ENCODE measurements around the gene THSD7A. TPM values are rescaled to one million over a fixed set of nuclear protein-coding genes. Genes with fewer than 3 reads are reported as not detected.

The THSD7A gene
- total and polyA plus RNA-seq, 2 of the 4 experiments (the other 2 are of a cell fraction), result 0.02 to 0.18 TPM

DNA sequence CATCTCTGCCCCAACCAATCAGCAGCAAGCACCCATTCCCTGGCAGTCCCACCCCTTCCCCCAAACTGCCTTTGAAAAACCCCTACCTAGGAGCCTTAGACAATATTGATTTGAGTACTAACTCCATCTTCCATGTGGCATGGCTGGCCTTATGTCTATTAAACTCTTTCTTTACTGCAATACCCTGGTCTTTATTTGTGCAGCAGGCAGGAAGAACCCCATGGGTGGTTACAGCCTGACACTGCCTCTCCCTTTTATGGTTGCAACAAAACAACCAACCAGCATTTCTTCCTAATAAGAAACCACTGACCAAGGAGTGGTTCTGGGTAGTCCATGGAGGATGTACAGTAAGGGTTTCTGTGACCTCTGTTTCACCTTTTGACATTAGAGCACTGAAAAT lies 418.1 kb downstream of the THSD7A start:
- Histone ChIP-seq H3K4me2 (ENCODE audit: low read depth, low read length) (no peak overlapping the region), H3K4me1 (ENCODE audit: control insufficient read depth, insufficient read depth, low read length) (no peaks in the 10 kb centered on the region), H3K23ac (ENCODE audit: low read depth, low read length) (no peak overlapping the region), H2AFZ (replicated peaks; ENCODE audit: low read length, poor library complexity) (no peak overlapping the region), H3K79me1 (ENCODE audit: low read depth in 1 of 2, low read length in 2 of 2) (no peaks in the 10 kb centered on the region), H3K27ac (ENCODE audit: insufficient read depth, low read length) (no peak overlapping the region), H3K14ac (replicated peaks; ENCODE audit: low read depth, low read length) (no peak overlapping the region), H4K20me1 (ENCODE audit: insufficient read depth, low read length) (no peaks in the 10 kb centered on the region), H2BK120ac (ENCODE audit: low read depth, low read length) (no peak overlapping the region), H4K91ac (ENCODE audit: insufficient read depth, low read depth, low read length) (no peak overlapping the region), H3K4me3 (ENCODE audit: insufficient read depth, low read depth, low read length) (no peak overlapping the region), H4K8ac (ENCODE audit: low read depth in 2 of 2, low read length in 2 of 2) (no peak overlapping the region), H4K5ac (ENCODE audit: low read depth, low read length) (no peak overlapping the region), H2BK15ac (ENCODE audit: low read depth, low read length) (no peak overlapping the region), H2AK9ac (replicated peaks; ENCODE audit: low read depth, low read length, poor library complexity) (no peak overlapping the region), H3K4ac (ENCODE audit: low read depth, low read length) (no peak overlapping the region), H3K9me1 (ENCODE audit: insufficient read depth, low read length) (no peaks in the 10 kb centered on the region), H2AK5ac (ENCODE audit: low read depth, low read length) (no peak overlapping the region), H3K9me3 (ENCODE audit: control insufficient read depth, insufficient read depth, low read length) (no peaks in the 10 kb centered on the region), H3K27me3 (ENCODE audit: control insufficient read depth, insufficient read depth, low read length) (no peaks in the 10 kb centered on the region), H2BK20ac (ENCODE audit: low read depth, low read length) (no peak overlapping the region), H3K36me3 (ENCODE audit: control insufficient read depth, insufficient read depth, low read length) (no peaks in the 10 kb centered on the region), H3K18ac (ENCODE audit: low read depth, low read length) (no peak overlapping the region), H3K56ac (ENCODE audit: extremely low read depth, insufficient read depth, low read length) (no peak overlapping the region), H3K9ac (ENCODE audit: low read depth, low read length) (no peak overlapping the region), H2BK5ac (ENCODE audit: low read depth, low read length, poor library complexity, severe bottlenecking) (no peak overlapping the region)
- dilution Hi-C loops (cut with HindIII; ENCODE audit: low sequenced_read_pairs, unreplicated experiment) (no loop called here), in situ Hi-C loops (cut with MboI; ENCODE audit: low sequenced_read_pairs) (no loop called here), intact Hi-C loops (cut with micrococcal nuclease) (no loop called here)
- DNase-seq (no peak), ATAC-seq (ENCODE audit: low read depth) (no peak)
- no peak for TF ChIP-seq CHD1 (IDR thresholded peaks at IDR 0.05; ENCODE audit: low read depth, low read length)
- TF ChIP-seq, protein P1, sequence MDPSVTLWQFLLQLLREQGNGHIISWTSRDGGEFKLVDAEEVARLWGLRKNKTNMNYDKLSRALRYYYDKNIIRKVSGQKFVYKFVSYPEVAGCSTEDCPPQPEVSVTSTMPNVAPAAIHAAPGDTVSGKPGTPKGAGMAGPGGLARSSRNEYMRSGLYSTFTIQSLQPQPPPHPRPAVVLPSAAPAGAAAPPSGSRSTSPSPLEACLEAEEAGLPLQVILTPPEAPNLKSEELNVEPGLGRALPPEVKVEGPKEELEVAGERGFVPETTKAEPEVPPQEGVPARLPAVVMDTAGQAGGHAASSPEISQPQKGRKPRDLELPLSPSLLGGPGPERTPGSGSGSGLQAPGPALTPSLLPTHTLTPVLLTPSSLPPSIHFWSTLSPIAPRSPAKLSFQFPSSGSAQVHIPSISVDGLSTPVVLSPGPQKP (IDR thresholded peaks at IDR 0.05; ENCODE audit: borderline replicate concordance, low read depth, low read length), result no peak
- no peak for TF ChIP-seq MAZ (IDR thresholded peaks at IDR 0.05; ENCODE audit: borderline replicate concordance, low read depth, low read length)
- no peak for TF ChIP-seq RFX5 (IDR thresholded peaks at IDR 0.05; ENCODE audit: low read depth, low read length)
- TF ChIP-seq NFE2L2 (IDR thresholded peaks at IDR 0.05; ENCODE audit: low read depth, low read length), result no peak
- TF ChIP-seq BHLHE40 (IDR thresholded peaks at IDR 0.05; ENCODE audit: low read depth, low read length), result no peak
- ChIA-PET POLR2A (ENCODE audit: unreplicated experiment) (interaction anchor here (0.6 kb wide), 1 partner anchor 19 kb away, joined by 4 read pairs; no protein-coding TSS in a partner anchor), CTCF (no interaction called here)
- BruUV-seq (replicated peaks), result no TSS peak

All from IMR-90 (cell line).